Right cardiac atrium (tissue), 5 donors: ENCODE data around the gene POU2F1. TPM values are rescaled to one million over a fixed set of nuclear protein-coding genes. Genes with fewer than 3 reads are reported as not detected.

ENCODE experiments used
- ATAC-seq, 2 donors: fragments of 200-7000 bp; cut with Tn5 transposase; one replicate each; pipeline versions ENCODE4 v1.8.0 to v1.9.1; 2020; ENCODE audit warnings: moderate library complexity in 2 of 2, mild to moderate bottlenecking in 1 of 2
- DNase-seq, 3 donors: peaks; one replicate each; pipeline ENCODE4 v3.0.0-alpha.2; 2020
- H3K27ac ChIP-seq: one replicate; pipeline ENCODE4 v1.5.1; 2013; ENCODE audit warnings: mild to moderate bottlenecking, low read length, control low read depth, moderate library complexity
- H3K27me3 ChIP-seq: one replicate; pipeline ENCODE4 v1.6.1; 2013; ENCODE audit not compliant: control insufficient read depth, insufficient read depth
- H3K4me1 ChIP-seq: one replicate; pipeline ENCODE4 v1.6.1; 2013; ENCODE audit warnings: low read length; ENCODE audit not compliant: control insufficient read depth, insufficient read depth
- H3K4me3 ChIP-seq: one replicate; pipeline ENCODE4 v1.5.1; 2013; ENCODE audit warnings: low read length, control low read depth
- H3K9me3 ChIP-seq: one replicate; pipeline ENCODE4 v1.6.1; 2013; ENCODE audit warnings: low read length; ENCODE audit not compliant: control insufficient read depth
- WGBS: extraction: QIAGEN DNeasy Blood & Tissue Kit; methylation state at CpG from one replicate; pipeline ENCODE4 v1.1.7; 2013; 5-methylcytosine and 5-hydroxymethylcytosine counted together
- intact Hi-C, 4 donors: fragments of 100-400 bp; cut with DNase I; formaldehyde crosslinking; loops; one replicate each; pipeline versions ENCODE4 v1.11.0 to v1.14.0; 2022 to 2023
- polyA plus RNA-seq: library from polyadenylated mRNA; stranded (reverse); fragments of 200-250 nt; gene quantifications from one replicate; pipeline ENCODE4 v1.2.3, GENCODE V29; 2013
- total RNA-seq, 4 donors: library from RNA; stranded (reverse); fragmentation: NEBNext Ultra II Directional; extraction: Animal tissue kit (Norgen Biotek cat#: 25700); gene quantifications; one replicate each; pipeline ENCODE4 v1.2.1, GENCODE V29; 2021
- donor health status: healthy with polysubstance abuse.
- donor health status: DM: no; HTN: yes; CAD: no.
- donor health status: DM: no; HTN: no; CAD: no.
- donor health status: DM: no; HTN: yes; CAD: no; lungs with severe emphysema.
- donor health status: DM: yes; HTN: yes; CAD: no.

POU2F1 gene
- total and polyA plus RNA-seq, 5 donors, result 3.2 to 12.5 (median 9.6) TPM

DNA sequence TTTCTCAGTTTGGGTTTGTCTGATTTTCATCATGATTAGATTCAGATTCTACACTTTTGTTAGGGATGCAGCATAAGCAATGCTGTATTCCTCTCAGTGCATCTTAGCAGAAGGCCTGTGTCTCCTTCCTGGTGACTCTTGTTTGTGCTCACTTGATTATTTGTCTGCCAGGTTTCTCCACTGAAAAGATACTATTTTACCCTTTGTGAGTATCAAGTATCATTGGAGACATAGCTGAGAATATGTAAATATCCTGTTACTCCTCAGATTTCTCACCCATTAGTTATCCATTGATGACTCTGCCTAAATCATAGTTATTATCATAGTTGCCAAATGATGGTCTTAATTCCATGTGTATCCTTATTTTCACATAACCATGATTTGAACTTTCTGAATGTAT, 148.5 kb downstream of the POU2F1 start:
- DNase-seq (no peak), ATAC-seq (no peak)
- H3K4me3 ChIP-seq, result no peak overlapping the region
- H3K9me3 ChIP-seq, result no peaks in the 10 kb centered on the region
- H3K4me1 ChIP-seq, result peaks cover 1% of the 10 kb centered on the region
- H3K27ac ChIP-seq, result no peak overlapping the region
- H3K27me3 ChIP-seq, result no peaks in the 10 kb centered on the region
- intact Hi-C loops, result no loop called here

DNA sequence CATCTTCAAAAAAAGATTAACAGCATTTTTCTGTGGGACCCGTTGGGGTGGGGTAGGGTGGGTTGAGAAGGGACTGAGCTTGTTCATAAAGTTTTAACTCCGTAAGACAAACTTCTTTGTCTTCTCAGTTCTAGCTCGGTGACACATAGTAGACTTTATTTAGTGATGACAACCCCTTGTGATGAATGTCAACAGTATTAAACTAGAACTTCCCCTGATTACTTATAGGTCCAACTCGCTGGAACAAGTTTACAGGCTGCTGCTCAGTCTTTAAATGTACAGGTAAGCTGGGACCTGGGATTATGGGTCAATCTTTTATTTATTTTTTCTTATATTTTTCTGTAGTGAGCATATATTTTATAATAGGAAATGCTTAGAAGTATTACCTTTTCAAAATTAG, 149.2 kb downstream of the POU2F1 start:
- H3K27ac ChIP-seq, result no peak overlapping the region
- H3K4me1 ChIP-seq, result no peaks in the 10 kb centered on the region
- DNase-seq (no peak), ATAC-seq (no peak)
- intact Hi-C loops, result no loop called here
- no peaks in the 10 kb centered on the region for H3K27me3 ChIP-seq
- WGBS, result 80% methylated on average over 4 of the region's 4 CpGs
- no peaks in the 10 kb centered on the region for H3K9me3 ChIP-seq
- no peak overlapping the region for H3K4me3 ChIP-seq

DNA sequence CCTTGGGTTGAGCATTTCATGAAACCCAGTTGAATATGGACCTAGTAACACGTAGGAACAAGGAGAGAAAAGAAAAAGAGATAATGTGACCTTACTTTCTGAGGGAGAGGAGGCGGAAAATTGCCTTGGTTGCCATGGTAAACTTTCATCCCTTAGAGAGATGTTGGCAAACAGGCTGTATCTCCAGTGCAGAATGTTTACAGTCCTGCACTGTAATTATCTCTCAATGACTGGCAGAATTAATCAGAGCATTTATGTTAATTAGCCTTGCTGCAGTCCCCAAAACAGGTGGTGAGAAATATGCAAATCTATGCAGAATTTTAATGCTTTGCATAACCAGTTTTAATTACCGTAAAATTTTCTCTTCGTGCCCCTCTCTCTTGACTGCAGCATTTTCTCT, 150.3 kb downstream of the POU2F1 start:
- ATAC-seq (no peak), DNase-seq (no peak)
- Histone ChIP-seq H3K4me3 (no peak overlapping the region), H3K4me1 (no peaks in the 10 kb centered on the region), H3K27ac (no peak overlapping the region), H3K27me3 (no peaks in the 10 kb centered on the region), H3K9me3 (no peaks in the 10 kb centered on the region)
- WGBS, result 89% methylated on average over 4 of the region's 4 CpGs
- intact Hi-C loops, result no loop called here

DNA sequence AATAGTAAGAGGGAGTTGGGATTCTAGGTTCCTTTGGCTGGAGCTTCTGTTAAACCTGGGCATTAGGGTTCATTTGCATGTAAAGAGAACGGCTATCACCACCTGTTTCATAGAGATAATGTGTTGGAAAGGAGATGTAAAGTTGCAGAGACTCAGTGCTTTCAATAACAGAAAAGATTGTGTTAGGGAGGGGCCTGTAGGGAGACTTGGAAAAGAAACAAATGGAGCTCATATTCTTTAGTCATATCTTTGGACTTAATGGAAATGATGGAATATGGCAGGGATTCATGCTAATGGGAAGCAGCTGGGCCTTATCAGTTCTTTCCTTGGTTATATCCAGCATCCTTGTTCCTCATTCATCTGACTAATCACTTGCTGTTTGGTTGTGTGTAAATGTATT, 152.7 kb downstream of the POU2F1 start:
- H3K9me3 ChIP-seq, result no peaks in the 10 kb centered on the region
- DNase-seq (no peak), ATAC-seq (peak in 1 of 2 donors; percentile 68)
- intact Hi-C loops, result no loop called here
- H3K4me1 ChIP-seq, result no peaks in the 10 kb centered on the region
- no peak overlapping the region for H3K27ac ChIP-seq
- 50% methylated on average over 1 of the region's 1 CpG for WGBS
- no peaks in the 10 kb centered on the region for H3K27me3 ChIP-seq
- no peak overlapping the region for H3K4me3 ChIP-seq

DNA sequence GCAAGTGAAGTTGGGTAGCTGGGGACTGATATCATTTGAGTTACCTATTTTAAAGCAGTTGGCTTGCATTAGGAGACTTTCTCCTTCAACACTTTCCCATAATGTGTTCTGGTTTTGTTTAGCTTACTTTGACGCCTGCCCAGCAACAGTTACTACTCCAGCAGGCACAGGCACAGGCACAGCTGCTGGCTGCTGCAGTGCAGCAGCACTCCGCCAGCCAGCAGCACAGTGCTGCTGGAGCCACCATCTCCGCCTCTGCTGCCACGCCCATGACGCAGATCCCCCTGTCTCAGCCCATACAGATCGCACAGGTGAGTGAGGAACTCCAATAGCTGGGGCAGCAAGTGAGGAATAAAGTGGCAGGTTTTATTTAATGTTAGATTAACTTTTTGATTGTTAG, 153.3 kb downstream of the POU2F1 start:
- peak in 1 of 2 donors; percentile 40 for ATAC-seq

DNA sequence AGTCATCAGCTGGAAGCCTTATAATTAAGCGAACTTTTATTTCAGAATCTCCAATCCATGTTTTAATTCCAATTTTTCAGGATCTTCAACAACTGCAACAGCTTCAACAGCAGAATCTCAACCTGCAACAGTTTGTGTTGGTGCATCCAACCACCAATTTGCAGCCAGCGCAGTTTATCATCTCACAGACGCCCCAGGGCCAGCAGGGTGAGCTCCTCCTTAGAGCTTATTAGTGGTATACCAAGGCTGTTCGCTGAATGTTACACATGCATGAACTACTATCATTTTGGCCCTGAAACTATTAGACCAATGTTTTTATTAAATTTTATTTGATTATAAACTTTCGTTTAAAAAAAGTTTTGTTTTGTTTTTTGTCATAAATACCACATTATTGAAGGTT, 155.3 kb downstream of the POU2F1 start:
- H3K4me3 ChIP-seq, result no peak overlapping the region
- ATAC-seq, result peak in 1 of 2 donors; percentile 60
- 59% methylated on average over 5 of the region's 5 CpGs for WGBS
- no peaks in the 10 kb centered on the region for H3K9me3 ChIP-seq
- intact Hi-C loops, result no loop called here
- DNase-seq, result peak in 1 of 3 donors; percentile 51
- H3K4me1 ChIP-seq, result no peaks in the 10 kb centered on the region
- H3K27ac ChIP-seq, result no peak overlapping the region
- H3K27me3 ChIP-seq, result no peaks in the 10 kb centered on the region

More for the DNA sequence above, 153.3 kb downstream of the POU2F1 start:
- Histone ChIP-seq H3K27me3 (no peaks in the 10 kb centered on the region), H3K27ac (no peak overlapping the region), H3K4me1 (no peaks in the 10 kb centered on the region), H3K4me3 (no peak overlapping the region), H3K9me3 (no peaks in the 10 kb centered on the region)
- 82% methylated on average over 6 of the region's 6 CpGs for WGBS
- DNase-seq, result peak in 1 of 3 donors; percentile 43
- intact Hi-C loops, result no loop called here

DNA sequence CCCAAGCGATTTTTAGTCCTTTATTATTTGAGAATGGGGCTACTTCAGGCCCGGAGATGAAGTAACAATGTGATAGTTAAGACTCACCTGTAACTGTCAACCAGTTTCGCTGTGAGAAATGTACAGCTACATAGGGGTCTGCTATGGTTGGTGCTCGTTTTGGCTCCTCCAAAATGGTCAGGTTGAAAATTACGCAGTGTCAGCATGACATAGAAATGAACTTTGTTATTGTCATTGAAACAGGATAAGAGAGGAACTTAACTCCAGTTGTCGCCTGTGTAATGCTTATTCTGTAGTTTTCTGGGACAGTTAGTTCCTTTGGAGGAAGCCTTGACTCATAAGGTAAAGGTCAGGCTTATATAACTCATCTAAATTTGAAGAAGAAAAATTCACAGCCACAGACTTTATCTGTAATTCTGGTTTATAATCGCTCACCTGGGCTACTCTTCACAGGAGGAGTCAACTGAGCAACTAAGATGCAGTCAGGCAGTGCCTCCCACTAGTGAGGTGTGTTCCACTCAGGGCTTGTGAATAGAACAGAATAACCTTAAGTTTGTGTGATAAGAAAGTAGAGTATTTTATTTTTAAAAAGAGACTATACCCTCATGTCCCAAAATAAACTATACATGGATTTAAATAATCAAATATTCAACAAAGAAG, 166.7 kb downstream of the POU2F1 start:
- Histone ChIP-seq H3K4me3 (no peak overlapping the region), H3K4me1 (no peaks in the 10 kb centered on the region), H3K27ac (no peak overlapping the region), H3K9me3 (no peaks in the 10 kb centered on the region), H3K27me3 (no peaks in the 10 kb centered on the region)
- peak; percentile 42 to 55 for ATAC-seq
- no peak for DNase-seq
- intact Hi-C loops, result no loop called here
- 91% methylated on average over 7 of the region's 7 CpGs for WGBS

DNA sequence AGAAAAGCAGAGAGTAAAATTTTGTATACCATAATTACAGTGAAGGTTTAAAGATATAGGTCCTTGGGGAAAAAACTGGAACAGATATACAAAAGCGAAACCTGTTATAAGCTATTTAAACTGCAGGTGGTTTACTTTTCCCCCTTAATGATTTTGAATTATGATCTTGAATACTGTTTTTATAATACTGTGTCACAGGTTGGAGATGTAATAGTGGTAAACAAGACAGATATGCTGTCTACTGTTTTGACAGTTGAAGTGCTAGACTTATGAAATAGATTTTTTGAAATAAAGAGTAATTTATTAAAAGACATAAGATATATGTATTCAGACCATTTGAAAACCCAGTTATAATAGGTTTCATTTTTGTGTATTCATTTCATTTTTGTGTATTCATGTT, 168.3 kb downstream of the POU2F1 start:
- DNase-seq (no peak), ATAC-seq (no peak)
- no peaks in the 10 kb centered on the region for H3K27me3 ChIP-seq
- intact Hi-C loops, result no loop called here
- no peak overlapping the region for H3K27ac ChIP-seq
- H3K9me3 ChIP-seq, result no peaks in the 10 kb centered on the region
- H3K4me1 ChIP-seq, result no peaks in the 10 kb centered on the region
- 100% methylated on average over 1 of the region's 1 CpG for WGBS
- no peak overlapping the region for H3K4me3 ChIP-seq

DNA sequence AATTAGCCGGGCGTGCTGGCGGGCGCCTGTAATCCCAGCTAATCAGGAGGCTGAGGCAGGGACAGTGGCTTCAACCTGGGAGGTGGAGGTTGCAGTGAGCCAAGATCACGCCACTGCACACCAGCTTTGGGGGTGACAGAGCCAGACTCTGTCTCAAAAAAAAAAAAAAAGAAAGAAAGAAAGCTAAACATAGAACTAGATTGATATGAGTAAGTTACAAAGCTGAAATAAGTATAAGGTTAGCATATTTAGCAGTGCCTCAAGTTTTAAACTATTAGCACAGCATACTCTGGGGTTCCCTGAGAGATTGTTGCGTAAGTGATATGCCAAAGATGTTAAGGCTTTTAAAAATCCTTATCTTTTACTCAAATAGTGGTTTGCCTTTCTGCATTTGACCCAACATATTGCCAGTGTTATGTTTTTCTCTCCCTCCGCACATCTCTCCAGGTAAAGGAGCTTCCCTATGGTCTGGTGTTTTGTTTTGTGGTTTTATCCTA, 171.6 kb downstream of the POU2F1 start:
- ATAC-seq (no peak), DNase-seq (no peak)
- Histone ChIP-seq H3K27me3 (no peaks in the 10 kb centered on the region), H3K27ac (no peak overlapping the region), H3K4me3 (no peak overlapping the region), H3K4me1 (no peaks in the 10 kb centered on the region), H3K9me3 (no peaks in the 10 kb centered on the region)
- intact Hi-C loops, result no loop called here
- 96% methylated on average over 7 of the region's 7 CpGs for WGBS

DNA sequence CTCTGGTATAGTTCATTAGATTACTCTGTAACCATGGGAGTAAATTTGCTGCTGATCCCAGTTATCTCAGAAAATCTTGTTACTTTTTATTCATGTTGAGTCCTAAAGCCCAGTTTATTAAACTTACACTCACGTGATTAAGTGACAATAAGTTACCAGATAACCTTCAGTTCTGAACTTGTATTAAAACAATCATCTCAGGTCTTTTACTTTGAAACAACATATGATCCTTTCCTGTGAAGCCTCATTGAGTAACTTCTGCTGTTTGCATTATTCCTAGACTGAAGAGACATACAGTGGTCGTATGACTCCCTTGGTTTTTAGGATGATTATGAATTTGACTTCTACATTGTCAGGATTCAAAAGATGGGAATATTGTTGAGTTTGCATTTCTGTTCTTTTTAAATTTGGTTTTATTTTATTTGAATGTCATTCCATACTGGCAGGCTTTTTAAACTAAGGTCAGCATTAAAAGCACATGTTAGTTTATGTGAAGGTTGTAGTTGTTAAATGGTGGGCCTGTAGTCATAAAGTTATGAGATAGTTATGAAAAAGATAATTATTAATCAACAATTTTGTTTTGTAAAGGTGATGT, 179.8 kb downstream of the POU2F1 start:
- Histone ChIP-seq H3K4me3 (no peak overlapping the region), H3K9me3 (no peaks in the 10 kb centered on the region), H3K27ac (no peak overlapping the region), H3K4me1 (no peaks in the 10 kb centered on the region), H3K27me3 (no peaks in the 10 kb centered on the region)
- no peak for DNase-seq
- 75% methylated on average over 2 of the region's 2 CpGs for WGBS
- intact Hi-C loops, result loop anchor here in 2 of 4 donors (10.0 kb wide), 1 partner anchor 134 kb away; no protein-coding TSS in a partner anchor
- no peak for ATAC-seq

DNA sequence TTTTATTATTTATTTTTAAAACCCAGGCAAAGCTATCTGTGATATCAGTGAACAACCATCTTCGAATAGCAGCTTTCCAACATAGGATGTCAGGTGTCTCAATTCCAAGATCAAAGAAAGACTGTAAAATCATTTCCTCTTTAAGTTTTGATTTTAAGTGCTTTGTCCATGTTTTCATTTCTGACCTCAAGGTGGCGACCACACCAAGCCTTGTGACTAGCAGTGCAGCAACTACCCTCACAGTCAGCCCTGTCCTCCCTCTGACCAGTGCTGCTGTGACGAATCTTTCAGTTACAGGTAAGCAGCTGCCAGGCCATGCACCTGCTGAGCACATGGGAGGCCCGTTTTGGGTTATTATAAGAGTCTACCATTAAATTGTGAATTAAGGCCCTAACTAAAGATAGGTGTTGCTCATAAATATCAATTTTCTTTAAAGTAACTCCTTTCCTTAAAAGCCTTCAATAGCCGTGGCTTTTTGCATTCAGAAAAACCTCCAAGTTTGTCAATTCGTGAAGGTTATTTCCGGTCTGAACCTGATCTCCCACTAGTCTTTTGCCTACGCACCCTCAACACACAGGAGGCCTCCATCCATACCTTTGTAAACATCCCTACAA, 180.7 kb downstream of the POU2F1 start:
- no peak overlapping the region for H3K4me3 ChIP-seq
- no peaks in the 10 kb centered on the region for H3K9me3 ChIP-seq
- H3K4me1 ChIP-seq, result no peaks in the 10 kb centered on the region
- intact Hi-C loops, result loop anchor here in 2 of 4 donors (10.0 kb wide), 1 partner anchor 133 kb away; no protein-coding TSS in a partner anchor
- H3K27me3 ChIP-seq, result no peaks in the 10 kb centered on the region
- no peak overlapping the region for H3K27ac ChIP-seq
- peak in 2 of 3 donors; percentile 23 to 68 for DNase-seq
- WGBS, result 62% methylated on average over 8 of the region's 8 CpGs
- ATAC-seq, result peak; percentile 66 to 72
